ENCODE measurements around the gene SLC30A3. TPM values are rescaled to one million over a fixed set of nuclear protein-coding genes. Genes with fewer than 3 reads are reported as not detected.
"Not testable (repeated sequence)": the region's sequence is repeated elsewhere in the genome, so short reads cannot be mapped to it uniquely, and the experiment has no call there.

The SLC30A3 gene
- polyA plus RNA-seq, 2 donors, result 0.08 to 0.09 TPM

DNA sequence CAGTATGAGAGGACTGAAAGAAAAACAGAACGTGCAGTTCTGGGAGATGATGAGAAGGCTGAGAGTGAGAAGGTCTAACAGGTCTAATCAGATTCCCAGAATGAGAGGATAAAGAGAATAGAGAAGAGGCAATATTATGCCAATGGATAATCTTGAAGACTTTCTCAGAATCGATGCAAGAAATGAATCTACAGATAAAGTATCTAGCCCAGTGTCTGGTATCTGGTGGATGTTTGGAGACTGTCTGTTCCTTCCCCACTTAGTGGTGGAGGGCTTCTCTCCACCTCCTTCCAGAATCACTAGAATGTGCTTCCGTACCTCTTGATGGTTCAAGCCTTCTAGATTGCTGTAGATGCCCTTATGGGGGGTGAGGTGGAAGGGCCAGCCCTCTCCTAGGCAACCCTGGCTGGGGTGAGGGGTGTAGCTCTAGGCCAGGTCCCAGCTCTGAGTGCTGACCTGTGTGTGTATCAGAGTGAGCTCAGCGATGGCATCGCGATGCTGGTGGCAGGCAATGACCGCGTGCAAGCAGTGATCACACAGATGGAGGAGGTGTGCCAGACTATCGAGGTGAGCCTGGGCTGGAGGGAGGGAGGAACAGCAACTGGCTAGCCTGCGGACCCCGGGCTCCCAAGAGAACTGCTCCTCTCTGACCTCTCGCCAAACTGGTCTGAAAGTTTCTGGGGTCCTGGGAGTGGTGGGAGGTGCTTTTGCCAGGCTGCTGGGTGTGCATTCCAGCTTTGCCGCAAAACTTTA lies 41.8 kb upstream of the SLC30A3 start:
- Histone ChIP-seq H3K27ac (ENCODE audit: low read depth in 2 of 2, low read length in 1 of 2) (no peak overlapping the region), H3K27me3 (ENCODE audit: control insufficient read depth in 1 of 2, insufficient read depth in 2 of 2, low read length in 2 of 2) (peaks cover 0 to 21% of the 10 kb centered on the region in 2 donors), H3K9me3 (ENCODE audit: control insufficient read depth in 2 of 2, insufficient read depth in 1 of 2, low read depth in 1 of 2, low read length in 1 of 2) (no peaks in the 10 kb centered on the region), H3K4me3 (ENCODE audit: low read depth in 1 of 2, low read length in 2 of 2) (no peak overlapping the region), H3K4me1 (ENCODE audit: control insufficient read depth in 2 of 2, insufficient read depth in 2 of 2, low read length in 1 of 2) (peaks cover 5 to 13% of the 10 kb centered on the region in 2 donors), H3K36me3 (ENCODE audit: control insufficient read depth in 2 of 2, insufficient read depth in 2 of 2, low read length in 1 of 2) (no peaks in the 10 kb centered on the region)
- WGBS, 2 donors, result 88 to 89% methylated on average over 13 of the region's 13 CpGs

GRCh38 chr2:27303093-27304025 lies 40.5 kb upstream of the SLC30A3 start:
- Histone ChIP-seq H3K4me1 (ENCODE audit: control insufficient read depth in 2 of 2, insufficient read depth in 2 of 2, low read length in 1 of 2) (peaks cover 5 to 13% of the 10 kb centered on the region in 2 donors), H3K27me3 (ENCODE audit: control insufficient read depth in 1 of 2, insufficient read depth in 2 of 2, low read length in 2 of 2) (peaks cover 0 to 21% of the 10 kb centered on the region in 2 donors), H3K4me3 (ENCODE audit: low read depth in 1 of 2, low read length in 2 of 2) (no peak overlapping the region), H3K9me3 (ENCODE audit: control insufficient read depth in 2 of 2, insufficient read depth in 1 of 2, low read depth in 1 of 2, low read length in 1 of 2) (no peaks in the 10 kb centered on the region), H3K36me3 (ENCODE audit: control insufficient read depth in 2 of 2, insufficient read depth in 2 of 2, low read length in 1 of 2) (no peaks in the 10 kb centered on the region), H3K27ac (ENCODE audit: low read depth in 2 of 2, low read length in 1 of 2) (no peak overlapping the region)
- 19 to 21% methylated on average over 25 of the region's 25 CpGs for WGBS, 2 donors

GRCh38 chr2:27300606-27301005 lies 37.8 kb upstream of the SLC30A3 start:
- not testable (repeated sequence) for H3K4me1 ChIP-seq (ENCODE audit: control insufficient read depth in 2 of 2, insufficient read depth in 2 of 2, low read length in 1 of 2); H3K36me3 ChIP-seq (ENCODE audit: control insufficient read depth in 2 of 2, insufficient read depth in 2 of 2, low read length in 1 of 2); H3K27me3 ChIP-seq (ENCODE audit: control insufficient read depth in 1 of 2, insufficient read depth in 2 of 2, low read length in 2 of 2); H3K27ac ChIP-seq (ENCODE audit: low read depth in 2 of 2, low read length in 1 of 2); H3K4me3 ChIP-seq (ENCODE audit: low read depth in 1 of 2, low read length in 2 of 2); H3K9me3 ChIP-seq (ENCODE audit: control insufficient read depth in 2 of 2, insufficient read depth in 1 of 2, low read depth in 1 of 2, low read length in 1 of 2)
- WGBS, 2 donors, result 70 to 75% methylated on average over 4 of the region's 4 CpGs

GRCh38 chr2:27298391-27299080 lies 35.7 kb upstream of the SLC30A3 start:
- Histone ChIP-seq H3K4me3 (ENCODE audit: low read depth in 1 of 2, low read length in 2 of 2) (no peak overlapping the region), H3K27me3 (ENCODE audit: control insufficient read depth in 1 of 2, insufficient read depth in 2 of 2, low read length in 2 of 2) (no peaks in the 10 kb centered on the region), H3K36me3 (ENCODE audit: control insufficient read depth in 2 of 2, insufficient read depth in 2 of 2, low read length in 1 of 2) (no peaks in the 10 kb centered on the region), H3K27ac (ENCODE audit: low read depth in 2 of 2, low read length in 1 of 2) (no peak overlapping the region), H3K9me3 (ENCODE audit: control insufficient read depth in 2 of 2, insufficient read depth in 1 of 2, low read depth in 1 of 2, low read length in 1 of 2) (no peaks in the 10 kb centered on the region), H3K4me1 (ENCODE audit: control insufficient read depth in 2 of 2, insufficient read depth in 2 of 2, low read length in 1 of 2) (no peaks in the 10 kb centered on the region)
- 76 to 83% methylated on average over 18 of the region's 18 CpGs for WGBS, 2 donors

DNA sequence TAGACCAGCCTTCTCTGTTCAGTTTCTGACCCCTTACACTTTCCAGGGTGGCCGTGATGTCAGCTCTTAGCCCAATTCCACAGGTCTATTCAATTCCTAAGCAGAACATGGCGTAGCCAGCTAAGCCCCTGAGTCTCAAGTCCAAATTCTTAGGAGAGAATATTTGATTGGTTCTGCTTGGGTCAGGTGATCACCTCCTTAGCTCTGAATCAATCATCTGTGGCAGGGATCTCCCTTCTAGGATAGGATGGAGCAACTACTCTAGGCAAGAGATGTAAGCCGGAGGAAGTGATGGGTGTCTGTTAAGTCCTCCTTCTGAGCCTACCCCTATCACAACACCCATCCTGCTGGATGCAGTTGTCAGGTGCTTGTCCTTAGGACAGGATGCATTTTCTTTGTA lies 34.3 kb upstream of the SLC30A3 start:
- Histone ChIP-seq H3K27me3 (ENCODE audit: control insufficient read depth in 1 of 2, insufficient read depth in 2 of 2, low read length in 2 of 2) (no peaks in the 10 kb centered on the region), H3K4me3 (ENCODE audit: low read depth in 1 of 2, low read length in 2 of 2) (no peak overlapping the region), H3K9me3 (ENCODE audit: control insufficient read depth in 2 of 2, insufficient read depth in 1 of 2, low read depth in 1 of 2, low read length in 1 of 2) (no peaks in the 10 kb centered on the region), H3K4me1 (ENCODE audit: control insufficient read depth in 2 of 2, insufficient read depth in 2 of 2, low read length in 1 of 2) (no peaks in the 10 kb centered on the region), H3K36me3 (ENCODE audit: control insufficient read depth in 2 of 2, insufficient read depth in 2 of 2, low read length in 1 of 2) (no peaks in the 10 kb centered on the region), H3K27ac (ENCODE audit: low read depth in 2 of 2, low read length in 1 of 2) (no peak overlapping the region)
- 88% methylated on average over 3 of the region's 3 CpGs for WGBS, 2 donors

GRCh38 chr2:27296481-27296880 lies 33.6 kb upstream of the SLC30A3 start:
- Histone ChIP-seq H3K27me3 (ENCODE audit: control insufficient read depth in 1 of 2, insufficient read depth in 2 of 2, low read length in 2 of 2) (no peaks in the 10 kb centered on the region), H3K4me1 (ENCODE audit: control insufficient read depth in 2 of 2, insufficient read depth in 2 of 2, low read length in 1 of 2) (no peaks in the 10 kb centered on the region), H3K9me3 (ENCODE audit: control insufficient read depth in 2 of 2, insufficient read depth in 1 of 2, low read depth in 1 of 2, low read length in 1 of 2) (no peaks in the 10 kb centered on the region), H3K36me3 (ENCODE audit: control insufficient read depth in 2 of 2, insufficient read depth in 2 of 2, low read length in 1 of 2) (no peaks in the 10 kb centered on the region), H3K27ac (ENCODE audit: low read depth in 2 of 2, low read length in 1 of 2) (no peak overlapping the region), H3K4me3 (ENCODE audit: low read depth in 1 of 2, low read length in 2 of 2) (no peak overlapping the region)
- WGBS, 2 donors, result 54 to 69% methylated on average over 4 of the region's 4 CpGs

DNA sequence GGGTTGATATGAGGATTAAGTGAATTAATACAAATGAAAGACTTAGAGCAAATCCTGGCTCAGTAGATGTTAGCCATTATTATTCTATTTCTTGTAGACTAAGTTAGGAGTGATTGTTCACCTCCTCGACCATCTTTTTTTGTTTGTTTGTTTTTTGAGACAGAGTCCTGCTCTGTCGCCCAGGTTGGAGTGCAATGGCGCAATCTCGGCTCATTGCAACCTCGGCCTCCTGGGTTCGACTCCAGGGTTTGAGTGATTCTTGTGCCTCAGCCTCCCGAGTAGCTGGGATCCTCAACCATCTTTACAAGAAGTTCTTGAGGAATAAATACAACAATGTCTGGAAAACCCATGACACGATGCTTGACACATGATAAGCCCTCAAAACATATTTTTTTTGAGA lies 32.1 kb upstream of the SLC30A3 start:
- H3K4me3 ChIP-seq (ENCODE audit: low read depth in 1 of 2, low read length in 2 of 2), result no peak overlapping the region
- H3K36me3 ChIP-seq (ENCODE audit: control insufficient read depth in 2 of 2, insufficient read depth in 2 of 2, low read length in 1 of 2), result no peaks in the 10 kb centered on the region
- no peaks in the 10 kb centered on the region for H3K4me1 ChIP-seq (ENCODE audit: control insufficient read depth in 2 of 2, insufficient read depth in 2 of 2, low read length in 1 of 2)
- no peaks in the 10 kb centered on the region for H3K27me3 ChIP-seq (ENCODE audit: control insufficient read depth in 1 of 2, insufficient read depth in 2 of 2, low read length in 2 of 2)
- WGBS, 2 donors, result 87 to 90% methylated on average over 8 of the region's 8 CpGs
- no peaks in the 10 kb centered on the region for H3K9me3 ChIP-seq (ENCODE audit: control insufficient read depth in 2 of 2, insufficient read depth in 1 of 2, low read depth in 1 of 2, low read length in 1 of 2)
- no peak overlapping the region for H3K27ac ChIP-seq (ENCODE audit: low read depth in 2 of 2, low read length in 1 of 2)

- H3K36me3 ChIP-seq (ENCODE audit: control insufficient read depth in 2 of 2, insufficient read depth in 2 of 2, low read length in 1 of 2), result no peaks in the 10 kb centered on the region
- no peaks in the 10 kb centered on the region for H3K27me3 ChIP-seq (ENCODE audit: control insufficient read depth in 1 of 2, insufficient read depth in 2 of 2, low read length in 2 of 2)
- H3K27ac ChIP-seq (ENCODE audit: low read depth in 2 of 2, low read length in 1 of 2), result no peak overlapping the region
- H3K9me3 ChIP-seq (ENCODE audit: control insufficient read depth in 2 of 2, insufficient read depth in 1 of 2, low read depth in 1 of 2, low read length in 1 of 2), result no peaks in the 10 kb centered on the region
- H3K4me3 ChIP-seq (ENCODE audit: low read depth in 1 of 2, low read length in 2 of 2), result no peak overlapping the region
- H3K4me1 ChIP-seq (ENCODE audit: control insufficient read depth in 2 of 2, insufficient read depth in 2 of 2, low read length in 1 of 2), result no peaks in the 10 kb centered on the region
- whole genome bisulfite sequencing, 2 donors, result 50 to 58% methylated on average over 6 of the region's 6 CpGs
Measured at GRCh38 chr2:27291865-27292264, 29.0 kb upstream of the SLC30A3 start.

GRCh38 chr2:27290549-27290948 lies 27.7 kb upstream of the SLC30A3 start:
- H3K4me3 ChIP-seq (ENCODE audit: low read depth in 1 of 2, low read length in 2 of 2), result no peak overlapping the region
- no peaks in the 10 kb centered on the region for H3K27me3 ChIP-seq (ENCODE audit: control insufficient read depth in 1 of 2, insufficient read depth in 2 of 2, low read length in 2 of 2)
- no peaks in the 10 kb centered on the region for H3K4me1 ChIP-seq (ENCODE audit: control insufficient read depth in 2 of 2, insufficient read depth in 2 of 2, low read length in 1 of 2)
- no peak overlapping the region for H3K27ac ChIP-seq (ENCODE audit: low read depth in 2 of 2, low read length in 1 of 2)
- H3K36me3 ChIP-seq (ENCODE audit: control insufficient read depth in 2 of 2, insufficient read depth in 2 of 2, low read length in 1 of 2), result no peaks in the 10 kb centered on the region
- 84 to 89% methylated on average over 5 of the region's 5 CpGs for WGBS, 2 donors
- H3K9me3 ChIP-seq (ENCODE audit: control insufficient read depth in 2 of 2, insufficient read depth in 1 of 2, low read depth in 1 of 2, low read length in 1 of 2), result no peaks in the 10 kb centered on the region
